Measurements from ENCODE around the gene SLC12A5.

SLC12A5 gene

DNA sequence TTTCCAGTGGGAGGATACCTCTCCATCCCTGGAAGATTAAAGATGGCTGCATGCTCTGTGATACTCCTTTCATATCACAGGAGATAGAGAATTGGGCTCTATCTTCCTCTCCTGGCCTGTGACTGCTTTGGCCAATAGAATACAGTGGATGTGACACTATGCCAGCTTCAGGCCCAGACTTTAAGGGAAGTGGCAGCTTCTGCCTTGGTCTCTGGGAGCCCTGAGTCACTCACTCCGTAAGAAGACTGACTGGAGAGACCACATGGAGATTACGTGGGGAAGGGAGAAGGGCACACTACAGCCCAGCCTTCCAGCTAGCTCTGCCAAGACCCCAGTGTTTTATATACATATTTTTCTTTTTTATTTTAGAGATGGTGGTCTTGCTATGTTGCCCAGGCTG is 30.7 kb upstream of the SLC12A5 start:
- H3K9me3 ChIP-seq (ENCODE audit: control insufficient read depth, insufficient read depth, low read length) = no peaks in the 10 kb centered on the region
- no peaks in the 10 kb centered on the region for H3K27me3 ChIP-seq (ENCODE audit: control insufficient read depth, insufficient read depth, low read length)
- H3K4me3 ChIP-seq (ENCODE audit: low read depth, low read length) = no peak overlapping the region
- no peaks in the 10 kb centered on the region for H3K36me3 ChIP-seq (ENCODE audit: control insufficient read depth, insufficient read depth, low read length)
- H3K4me1 ChIP-seq (ENCODE audit: control insufficient read depth, insufficient read depth, low read length) = peaks cover 13% of the 10 kb centered on the region
- H3K9ac ChIP-seq (ENCODE audit: low read depth, low read length) = no peak overlapping the region

GRCh38 chr20:45998761-45999160 is 30.3 kb upstream of the SLC12A5 start:
- Histone ChIP-seq H3K9ac (ENCODE audit: low read depth, low read length) (no peak overlapping the region), H3K4me1 (ENCODE audit: control insufficient read depth, insufficient read depth, low read length) (peaks cover 12% of the 10 kb centered on the region), H3K36me3 (ENCODE audit: control insufficient read depth, insufficient read depth, low read length) (no peaks in the 10 kb centered on the region), H3K27me3 (ENCODE audit: control insufficient read depth, insufficient read depth, low read length) (no peaks in the 10 kb centered on the region), H3K9me3 (ENCODE audit: control insufficient read depth, insufficient read depth, low read length) (no peaks in the 10 kb centered on the region), H3K4me3 (ENCODE audit: low read depth, low read length) (no peak overlapping the region)

- H3K4me1 ChIP-seq (ENCODE audit: control insufficient read depth, insufficient read depth, low read length) = peaks cover 15% of the 10 kb centered on the region
Observed at GRCh38 chr20:45999557-46000261, 29.3 kb upstream of the SLC12A5 start.

GRCh38 chr20:46000262-46000996 is 28.6 kb upstream of the SLC12A5 start:
- H3K4me3 ChIP-seq (ENCODE audit: low read depth, low read length) = no peak overlapping the region
- no peaks in the 10 kb centered on the region for H3K27me3 ChIP-seq (ENCODE audit: control insufficient read depth, insufficient read depth, low read length)
- H3K9ac ChIP-seq (ENCODE audit: low read depth, low read length) = no peak overlapping the region
- H3K4me1 ChIP-seq (ENCODE audit: control insufficient read depth, insufficient read depth, low read length) = peaks cover 19% of the 10 kb centered on the region
- no peaks in the 10 kb centered on the region for H3K9me3 ChIP-seq (ENCODE audit: control insufficient read depth, insufficient read depth, low read length)
- H3K36me3 ChIP-seq (ENCODE audit: control insufficient read depth, insufficient read depth, low read length) = no peaks in the 10 kb centered on the region

More at GRCh38 chr20:45999557-46000261, 29.3 kb upstream of the SLC12A5 start:
- Histone ChIP-seq H3K9me3 (ENCODE audit: control insufficient read depth, insufficient read depth, low read length) (no peaks in the 10 kb centered on the region), H3K4me3 (ENCODE audit: low read depth, low read length) (no peak overlapping the region), H3K9ac (ENCODE audit: low read depth, low read length) (no peak overlapping the region), H3K36me3 (ENCODE audit: control insufficient read depth, insufficient read depth, low read length) (no peaks in the 10 kb centered on the region), H3K27me3 (ENCODE audit: control insufficient read depth, insufficient read depth, low read length) (no peaks in the 10 kb centered on the region)

GRCh38 chr20:46001498-46001897 is 27.5 kb upstream of the SLC12A5 start:
- Histone ChIP-seq H3K4me3 (ENCODE audit: low read depth, low read length) (no peak overlapping the region), H3K9ac (ENCODE audit: low read depth, low read length) (no peak overlapping the region), H3K4me1 (ENCODE audit: control insufficient read depth, insufficient read depth, low read length) (peaks cover 20% of the 10 kb centered on the region), H3K9me3 (ENCODE audit: control insufficient read depth, insufficient read depth, low read length) (no peaks in the 10 kb centered on the region), H3K36me3 (ENCODE audit: control insufficient read depth, insufficient read depth, low read length) (no peaks in the 10 kb centered on the region), H3K27me3 (ENCODE audit: control insufficient read depth, insufficient read depth, low read length) (no peaks in the 10 kb centered on the region)

- Histone ChIP-seq H3K36me3 (ENCODE audit: control insufficient read depth, insufficient read depth, low read length) (no peaks in the 10 kb centered on the region), H3K9ac (ENCODE audit: low read depth, low read length) (no peak overlapping the region), H3K4me1 (ENCODE audit: control insufficient read depth, insufficient read depth, low read length) (peaks cover 20% of the 10 kb centered on the region), H3K27me3 (ENCODE audit: control insufficient read depth, insufficient read depth, low read length) (no peaks in the 10 kb centered on the region), H3K4me3 (ENCODE audit: low read depth, low read length) (no peak overlapping the region), H3K9me3 (ENCODE audit: control insufficient read depth, insufficient read depth, low read length) (no peaks in the 10 kb centered on the region)
Observed at GRCh38 chr20:46002008-46002407, 27.0 kb upstream of the SLC12A5 start.

DNA sequence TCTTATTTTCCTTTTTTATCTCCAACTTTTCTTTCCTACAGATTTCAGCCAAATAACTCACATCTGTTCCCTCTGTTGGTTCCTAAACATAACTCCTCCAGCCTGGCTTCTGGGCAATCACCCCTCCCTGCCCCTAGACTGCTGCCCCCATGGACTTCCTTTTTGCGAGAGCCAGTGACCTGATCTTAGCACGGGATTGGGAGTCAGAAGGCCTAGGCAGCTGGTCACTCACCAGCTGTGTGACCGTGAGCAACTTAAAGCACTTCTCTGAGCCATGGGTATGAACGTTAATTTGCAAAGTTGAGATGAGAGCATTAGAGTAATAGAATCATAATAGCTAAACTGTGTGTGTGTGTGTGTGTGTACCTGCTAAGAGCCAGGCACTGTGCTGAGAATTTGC is 24.8 kb upstream of the SLC12A5 start:
- Histone ChIP-seq H3K4me1 (ENCODE audit: control insufficient read depth, insufficient read depth, low read length) (peaks cover 27% of the 10 kb centered on the region), H3K27me3 (ENCODE audit: control insufficient read depth, insufficient read depth, low read length) (no peaks in the 10 kb centered on the region), H3K9ac (ENCODE audit: low read depth, low read length) (no peak overlapping the region)

GRCh38 chr20:46004889-46005473 is 24.0 kb upstream of the SLC12A5 start:
- no peaks in the 10 kb centered on the region for H3K27me3 ChIP-seq (ENCODE audit: control insufficient read depth, insufficient read depth, low read length)
- H3K9ac ChIP-seq (ENCODE audit: low read depth, low read length) = no peak overlapping the region
- H3K4me1 ChIP-seq (ENCODE audit: control insufficient read depth, insufficient read depth, low read length) = peaks cover 27% of the 10 kb centered on the region
- H3K4me3 ChIP-seq (ENCODE audit: low read depth, low read length) = peak overlapping the region; percentile 22
- no peaks in the 10 kb centered on the region for H3K36me3 ChIP-seq (ENCODE audit: control insufficient read depth, insufficient read depth, low read length)
- H3K9me3 ChIP-seq (ENCODE audit: control insufficient read depth, insufficient read depth, low read length) = no peaks in the 10 kb centered on the region

More for the DNA sequence above, 24.8 kb upstream of the SLC12A5 start:
- no peak overlapping the region for H3K4me3 ChIP-seq (ENCODE audit: low read depth, low read length)
- H3K9me3 ChIP-seq (ENCODE audit: control insufficient read depth, insufficient read depth, low read length) = no peaks in the 10 kb centered on the region
- H3K36me3 ChIP-seq (ENCODE audit: control insufficient read depth, insufficient read depth, low read length) = no peaks in the 10 kb centered on the region

GRCh38 chr20:46006022-46006705 is 22.9 kb upstream of the SLC12A5 start:
- Histone ChIP-seq H3K4me3 (ENCODE audit: low read depth, low read length) (no peak overlapping the region), H3K27me3 (ENCODE audit: control insufficient read depth, insufficient read depth, low read length) (no peaks in the 10 kb centered on the region), H3K36me3 (ENCODE audit: control insufficient read depth, insufficient read depth, low read length) (no peaks in the 10 kb centered on the region), H3K9me3 (ENCODE audit: control insufficient read depth, insufficient read depth, low read length) (no peaks in the 10 kb centered on the region), H3K9ac (ENCODE audit: low read depth, low read length) (no peak overlapping the region), H3K4me1 (ENCODE audit: control insufficient read depth, insufficient read depth, low read length) (peaks cover 21% of the 10 kb centered on the region)

DNA sequence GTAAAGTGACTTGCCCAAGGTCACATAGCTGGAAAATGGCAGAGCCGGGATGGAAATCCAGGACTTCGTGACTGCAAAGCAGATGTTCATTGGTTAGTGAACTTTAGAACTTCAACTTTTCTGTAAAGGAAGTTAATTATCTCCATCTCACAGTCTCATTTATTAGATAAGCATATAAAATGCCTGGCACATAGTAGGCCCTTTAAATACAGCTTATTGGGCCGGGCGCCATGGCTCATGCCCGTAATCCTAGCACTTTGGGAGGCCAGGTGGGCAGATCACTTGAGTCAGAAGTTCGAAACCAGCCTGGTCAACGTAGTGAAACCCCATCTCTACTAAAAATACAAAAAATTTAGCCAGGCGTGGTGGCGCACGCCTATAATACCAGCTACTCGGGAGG is 22.1 kb upstream of the SLC12A5 start:
- H3K27me3 ChIP-seq (ENCODE audit: control insufficient read depth, insufficient read depth, low read length) = no peaks in the 10 kb centered on the region
- no peak overlapping the region for H3K4me3 ChIP-seq (ENCODE audit: low read depth, low read length)
- no peaks in the 10 kb centered on the region for H3K9me3 ChIP-seq (ENCODE audit: control insufficient read depth, insufficient read depth, low read length)
- H3K36me3 ChIP-seq (ENCODE audit: control insufficient read depth, insufficient read depth, low read length) = no peaks in the 10 kb centered on the region
- peaks cover 21% of the 10 kb centered on the region for H3K4me1 ChIP-seq (ENCODE audit: control insufficient read depth, insufficient read depth, low read length)
- no peak overlapping the region for H3K9ac ChIP-seq (ENCODE audit: low read depth, low read length)

DNA sequence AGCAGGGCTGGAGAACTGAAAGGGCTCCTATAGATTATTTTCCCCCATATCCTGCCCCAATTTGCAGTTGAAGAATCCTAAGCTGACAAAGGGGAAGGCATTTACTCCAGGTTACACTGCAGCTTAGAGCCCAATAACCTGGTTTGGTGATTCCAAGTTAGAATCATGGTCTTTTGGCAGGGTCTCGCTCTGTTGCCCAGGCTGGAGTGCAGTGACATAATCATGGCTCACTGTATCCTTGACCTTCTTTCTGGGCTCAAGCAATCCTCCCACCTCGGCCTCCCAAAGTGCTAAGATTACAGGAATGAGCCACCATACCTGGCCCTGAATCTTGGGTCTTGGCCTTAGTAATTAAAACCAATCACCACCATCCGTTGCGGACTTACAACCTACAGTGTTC is 21.3 kb upstream of the SLC12A5 start:
- Histone ChIP-seq H3K4me3 (ENCODE audit: low read depth, low read length) (no peak overlapping the region), H3K27me3 (ENCODE audit: control insufficient read depth, insufficient read depth, low read length) (peaks cover 1% of the 10 kb centered on the region), H3K4me1 (ENCODE audit: control insufficient read depth, insufficient read depth, low read length) (peaks cover 21% of the 10 kb centered on the region), H3K9me3 (ENCODE audit: control insufficient read depth, insufficient read depth, low read length) (no peaks in the 10 kb centered on the region), H3K36me3 (ENCODE audit: control insufficient read depth, insufficient read depth, low read length) (no peaks in the 10 kb centered on the region), H3K9ac (ENCODE audit: low read depth, low read length) (no peak overlapping the region)

Data from iPS-15b (cell line).